K562 (cell line): Measurements from ENCODE around the gene LIG3. TPM values are rescaled to one million over a fixed set of nuclear protein-coding genes. Genes with fewer than 3 reads are reported as not detected.
A peak's percentile ranks its signal among the peaks of the same experiment; 100 is the strongest.

ENCODE experiments used
- ATAC-seq: fragments of 200-7000 bp; cut with Tn5 transposase; 3 replicates; pipeline ENCODE4 v1.9.1; 2020; ENCODE audit warnings: moderate library complexity
- BruUV-seq: library from RNA; stranded (reverse); fragments of 400-500 nt; replicated peaks from 2 replicates; lab custom pipeline; 2021; lab: Mats Ljungman, UMichigan
- CTCF ChIA-PET: fragments of 300-600 bp; formaldehyde crosslinking; extraction: SDS; loops from one replicate; lab custom pipeline; 2021; ENCODE audit warnings: low intra/inter-chr PET ratio; lab: Yijun Ruan, JAX
- POLR2A ChIA-PET: fragments of 300-600, 350-650 bp; sonication (Branson Sonifier 250); formaldehyde crosslinking; extraction: SDS; loops from one replicate; lab custom pipeline; 2021; ENCODE audit warnings: antibody characterized with exemption, inconsistent platforms; lab: Yijun Ruan, JAX
- DNase-seq, 4 experiments: peaks; one replicate each; pipeline versions ENCODE4 v3.0.0 to v3.0.0-alpha.2; 2011 to 2018; ENCODE audit warnings: low spot score in 3 of 4, mixed read lengths in 3 of 4; ENCODE audit errors: extremely low read depth in 1 of 4
- FAIRE-seq: peaks from 2 replicates; lab custom pipeline; 2011; peaks lifted over from hg19 to GRCh38; lab: Jason Lieb, UNC
- H2AFZ ChIP-seq: 2 replicates; pipeline ENCODE4 v1.6.0; 2011; ENCODE audit warnings: low read depth, low read length, control low read depth, inconsistent platforms
- H3K27ac ChIP-seq: fragments of 200-600 bp; 3 replicates; pipeline ENCODE4 v1.8.0; 2011; ENCODE audit warnings: low read depth, mild to moderate bottlenecking, control low read depth, inconsistent platforms, low read length, moderate library complexity, mixed read lengths; ENCODE audit errors: extremely low read depth
- H3K27me3 ChIP-seq, 2 experiments: fragments of 300-600 bp in 1 of 2; 2 replicates in 1 of 2; 3 replicates in 1 of 2; pipeline versions ENCODE4 v1.6.0 to v1.8.0; 2011; ENCODE audit warnings: inconsistent platforms in 2 of 2, low read length in 2 of 2, mild to moderate bottlenecking in 1 of 2, mixed read lengths in 1 of 2, moderate library complexity in 1 of 2; ENCODE audit not compliant: control insufficient read depth in 2 of 2, insufficient read depth in 2 of 2
- H3K36me3 ChIP-seq: fragments of 300-600 bp; 3 replicates; pipeline ENCODE4 v1.8.0; 2011; ENCODE audit warnings: mild to moderate bottlenecking, low read length, inconsistent platforms; ENCODE audit not compliant: control insufficient read depth, insufficient read depth
- H3K4me1 ChIP-seq, 2 experiments: fragments of 200-600 bp in 1 of 2; replicated peaks in 1 of 2; 2 replicates in 1 of 2; 3 replicates in 1 of 2; pipeline versions ENCODE4 v1.5.1 to v1.8.0; 2011; ENCODE audit warnings: inconsistent platforms in 2 of 2, low read length in 2 of 2, mild to moderate bottlenecking in 1 of 2, mixed read lengths in 1 of 2, moderate library complexity in 1 of 2; ENCODE audit not compliant: control insufficient read depth in 2 of 2, insufficient read depth in 2 of 2
- H3K4me2 ChIP-seq: 2 replicates; pipeline ENCODE4 v1.6.1; 2011; ENCODE audit warnings: low read length, control low read depth, inconsistent platforms, mixed read lengths; ENCODE audit not compliant: insufficient read depth
- H3K4me3 ChIP-seq: fragments of 200-600 bp; sonication (generic), shearing (Covaris generic); 2 replicates; pipeline ENCODE4 v1.5.1; 2016; ENCODE audit warnings: control low read depth, inconsistent platforms
- H3K79me2 ChIP-seq: fragments of 200-600 bp; 3 replicates; pipeline ENCODE4 v1.8.0; 2011; ENCODE audit warnings: low read length, inconsistent platforms; ENCODE audit not compliant: control insufficient read depth, insufficient read depth
- H3K9ac ChIP-seq, 2 experiments: 2 replicates each; pipeline versions ENCODE4 v1.6.0 to v1.6.1; 2011; ENCODE audit warnings: low read depth in 2 of 2, low read length in 2 of 2, control low read depth in 1 of 2, inconsistent platforms in 1 of 2, mild to moderate bottlenecking in 1 of 2, mixed read lengths in 1 of 2; ENCODE audit not compliant: insufficient read depth in 1 of 2
- H3K9me1 ChIP-seq: one replicate; pipeline ENCODE4 v1.6.0; 2011; ENCODE audit warnings: inconsistent platforms, mild to moderate bottlenecking, low read length, moderate library complexity; ENCODE audit not compliant: control insufficient read depth, insufficient read depth
- H3K9me3 ChIP-seq: replicated peaks from 2 replicates; pipeline ENCODE4 v1.5.1; 2011; ENCODE audit warnings: low read depth, low read length, inconsistent platforms; ENCODE audit not compliant: control insufficient read depth, insufficient read depth
- H4K20me1 ChIP-seq: replicated peaks from 2 replicates; pipeline ENCODE4 v1.6.1; 2011; ENCODE audit warnings: low read length, inconsistent platforms, mixed read lengths; ENCODE audit not compliant: control insufficient read depth, insufficient read depth
- FOXP1 ChIP-seq: sonication (generic); formaldehyde crosslinking; IDR thresholded peaks from 2 replicates; pipeline ENCODE4 v1.8.0; 2022; ENCODE audit warnings: mild to moderate bottlenecking, missing genetic modification reagents
- HNRNPLL ChIP-seq: fragments of 200-400 bp; formaldehyde crosslinking; IDR thresholded peaks from 2 replicates; pipeline ENCODE4 v1.6.1; 2017; ENCODE audit warnings: low read length, low read depth, mild to moderate bottlenecking; ENCODE audit not compliant: poor library complexity, severe bottlenecking
- MITF ChIP-seq: IDR thresholded peaks from 2 replicates; pipeline ENCODE4 v1.6.1; 2014; ENCODE audit warnings: antibody characterized with exemption
- NFE2 ChIP-seq: IDR thresholded peaks from 2 replicates; pipeline ENCODE4 v1.6.1; 2014; ENCODE audit warnings: antibody characterized with exemption, low read depth
- SPI1 ChIP-seq: IDR thresholded peaks from 2 replicates; pipeline ENCODE4 v1.6.1; 2011; ENCODE audit warnings: low read depth, low read length, control low read depth, borderline replicate concordance
- TCFL5 ChIP-seq: fragments of 250-450 bp; sonication (Bioruptor Pico); conservative IDR thresholded peaks from 2 replicates; pipeline ENCODE4 v1.6.1; 2021; ENCODE audit warnings: mild to moderate bottlenecking, moderate library complexity, matching md5 sums
- TRIM25 ChIP-seq: fragments of 450-650 bp; IDR thresholded peaks from 2 replicates; pipeline ENCODE4 v1.7.0; 2016; ENCODE audit warnings: borderline replicate concordance
- ZBED1 ChIP-seq: IDR thresholded peaks from 2 replicates; pipeline ENCODE4 v1.6.1; 2014
- ZNF23 ChIP-seq: fragments of 250-450 bp; sonication (Bioruptor Pico); IDR thresholded peaks from 2 replicates; pipeline ENCODE4 v1.4.0; 2020; ENCODE audit warnings: mild to moderate bottlenecking
- WGBS: fragments of 100-300 bp; shearing (Covaris generic); methylation state at CpG from one replicate; pipeline ENCODE4 v1.1.6; 2016; ENCODE audit warnings: low coverage, mixed read lengths; ENCODE audit not compliant: insufficient coverage; ENCODE audit errors: missing lambda C conversion rate; 5-methylcytosine and 5-hydroxymethylcytosine counted together
- in situ Hi-C: fragments of 300-500 bp; cut with MboI; formaldehyde crosslinking; loops from 4 replicates; pipeline ENCODE4 v1.15.0; 2018; ENCODE audit warnings: inconsistent platforms, mixed read lengths
- intact Hi-C: fragments of 100-400 bp; cut with micrococcal nuclease; formaldehyde crosslinking; loops from 2 replicates; pipeline ENCODE4 v1.14.2; 2022
- polyA plus RNA-seq, 8 experiments: library from polyadenylated mRNA; depleted of rRNA in 4 of 8; stranded (reverse) in 5 of 8; unstranded in 3 of 8; fragments of >200 nt; fragmentation: Nextera tagmentation in 2 of 8; fragmentation: Illumina TruSeq in 1 of 8; extraction: Ambion mirVana in 2 of 8; extraction: Trizol in 1 of 8; gene quantifications; 2 replicates each; pipeline versions ENCODE4 v1.2.1 to v1.2.3, GENCODE V29; 2011 to 2014; ENCODE audit warnings: inconsistent platforms in 1 of 8, missing spikeins in 1 of 8
- total RNA-seq, 7 experiments: library from RNA; depleted of rRNA in 6 of 7; stranded (reverse); fragments of >200 nt in 6 of 7; fragmentation: Illumina TruSeq in 2 of 7; extraction: Trizol in 2 of 7; gene quantifications; 2 replicates each; pipeline versions ENCODE4 v1.2.1 to v1.2.3, GENCODE V29; 2011 to 2021; ENCODE audit warnings: low replicate concordance in 1 of 7

The LIG3 gene
- total and polyA plus RNA-seq, 9 of the 15 experiments (the other 6 are each of a cell fraction or from before 2014, with no cell fraction given) = 7.6 to 75.0 (median 43.0) TPM

GRCh38 chr17:35023538-35023937 is 43.2 kb downstream of the LIG3 start:
- Histone ChIP-seq H2AFZ (no peak overlapping the region), H3K9me1 (no peaks in the 10 kb centered on the region), H3K36me3 (peaks cover 19% of the 10 kb centered on the region; the same call in 2 of the 3 replicates), H3K9me3 (no peaks in the 10 kb centered on the region), H3K4me1 (no peaks in the 10 kb centered on the region; a peak in 1 of 5 replicates), H3K4me2 (no peak overlapping the region), H3K27me3 (no peaks in the 10 kb centered on the region), H3K4me3 (no peak overlapping the region), H3K27ac (no peak overlapping the region), H4K20me1 (no peaks in the 10 kb centered on the region), H3K79me2 (no peaks in the 10 kb centered on the region), H3K9ac (no peak overlapping the region)
- no TSS peak for BruUV-seq
- WGBS = 51% methylated on average over 3 of the region's 3 CpGs
- intact Hi-C loops = no loop called here
- DNase-seq (no peak), FAIRE-seq (no peak), ATAC-seq (no peak)
- TF ChIP-seq FOXP1 (no peak), ZBED1 (no peak), TCFL5 (CRISPR knock-in tag) (no peak), SPI1 (no peak)
- in situ Hi-C loops = no loop called here
- ChIA-PET POLR2A (interaction anchor here (0.9 to 1.1 kb wide), 2 partner anchors 9 to 13 kb away, joined by 3 to 4 read pairs; no protein-coding TSS in a partner anchor), CTCF (no interaction called here)

- TF ChIP-seq ZNF23 = no peak
- no peak for TF ChIP-seq MITF
- TF ChIP-seq HNRNPLL = no peak
- TF ChIP-seq TRIM25 = no peak
- TF ChIP-seq NFE2 = peak; percentile 14; the same call in 1 of the 2 replicates
- Histone ChIP-seq H3K27me3 (no peaks in the 10 kb centered on the region), H3K4me3 (no peak overlapping the region), H2AFZ (no peak overlapping the region), H3K36me3 (peaks cover 16% of the 10 kb centered on the region; the same call in 2 of the 3 replicates), H3K4me1 (peaks cover 0 to 6% of the 10 kb centered on the region in 2 experiments; a peak in 1 of 5 replicates), H3K9me3 (no peaks in the 10 kb centered on the region), H3K9ac (no peak overlapping the region), H3K27ac (no peak overlapping the region), H3K9me1 (no peaks in the 10 kb centered on the region), H4K20me1 (no peaks in the 10 kb centered on the region), H3K79me2 (no peaks in the 10 kb centered on the region), H3K4me2 (no peak overlapping the region)
- intact Hi-C loops (no loop called here), in situ Hi-C loops (no loop called here)
- no peak for ATAC-seq
- ChIA-PET CTCF (no interaction called here), POLR2A (interaction anchor here (0.6 to 1.0 kb wide), 3 partner anchors 10 to 21 kb away, joined by 3 to 5 read pairs (median 4); no protein-coding TSS in a partner anchor)
- no peak for FAIRE-seq
- WGBS = 42% methylated on average over 1 of the region's 1 CpG
- no peak for DNase-seq
- BruUV-seq = no TSS peak
These were observed 45.2 kb downstream of the LIG3 start for GRCh38 chr17:35025541-35025940.
